Tibial artery (tissue), 4 donors: ENCODE results near the gene TTLL7.

Source experiments
- DNase-seq, 2 donors: peaks; one replicate each; pipeline ENCODE4 v3.0.0-alpha.2; 2019
- H3K27ac ChIP-seq, 2 donors: fragments of 200-600 bp; sonication (generic) in 1 of 2; 1 replicate in 1 of 2; 2 replicates in 1 of 2; pipeline ENCODE4 v1.5.1; 2018 to 2019; ENCODE audit warnings: mild to moderate bottlenecking in 1 of 2
- H3K27me3 ChIP-seq, 2 donors: fragments of 200-600 bp; sonication (generic) in 1 of 2; one replicate each; pipeline versions ENCODE4 v1.5.1 to v1.6.0; 2016 to 2019
- H3K36me3 ChIP-seq, 3 donors: fragments of 200-600 bp; sonication (generic) in 2 of 3; one replicate each; pipeline ENCODE4 v1.5.1; 2016 to 2019; ENCODE audit warnings: mild to moderate bottlenecking in 2 of 3
- H3K4me1 ChIP-seq, 4 donors: fragments of 200-600 bp; sonication (generic) in 2 of 4; 1 replicate in 3 of 4; 2 replicates in 1 of 4; pipeline ENCODE4 v1.5.1; 2016 to 2019
- H3K4me3 ChIP-seq, 2 donors: fragments of 200-600 bp; sonication (generic) in 1 of 2; 1 replicate in 1 of 2; 2 replicates in 1 of 2; pipeline ENCODE4 v1.5.1; 2018 to 2019; ENCODE audit warnings: mild to moderate bottlenecking in 2 of 2
- H3K9me3 ChIP-seq, 3 donors: fragments of 200-600 bp; sonication (generic) in 1 of 3; one replicate each; pipeline ENCODE4 v1.5.1; 2016 to 2019
- intact Hi-C: fragments of 100-400 bp; cut with DNase I; formaldehyde crosslinking; loops from one replicate; pipeline ENCODE4 v1.15.0; 2023; ENCODE audit warnings: low total_unique reads
- TF ChIP-seq, protein P1 (sequence below), 2 experiments: fragments of 200-600 bp in 1 of 2; fragments of 450-650 bp in 1 of 2; IDR thresholded peaks; one replicate each; pipeline ENCODE4 v1.5.1; 2017 to 2019; ENCODE audit warnings: antibody characterized with exemption in 2 of 2, mild to moderate bottlenecking in 1 of 2, moderate library complexity in 1 of 2

Gene TTLL7

GRCh38 chr1:83912876-83913275, 86.1 kb downstream of the TTLL7 start:
- peaks cover 10 to 40% (median 23%) of the 10 kb centered on the region in 3 donors for H3K36me3 ChIP-seq
- no peak overlapping the region for H3K4me3 ChIP-seq
- no peaks in the 10 kb centered on the region for H3K9me3 ChIP-seq
- intact Hi-C loops = no loop called here
- H3K4me1 ChIP-seq = peaks cover 0 to 19% (median 1%) of the 10 kb centered on the region in 4 donors
- TF ChIP-seq, protein P1, sequence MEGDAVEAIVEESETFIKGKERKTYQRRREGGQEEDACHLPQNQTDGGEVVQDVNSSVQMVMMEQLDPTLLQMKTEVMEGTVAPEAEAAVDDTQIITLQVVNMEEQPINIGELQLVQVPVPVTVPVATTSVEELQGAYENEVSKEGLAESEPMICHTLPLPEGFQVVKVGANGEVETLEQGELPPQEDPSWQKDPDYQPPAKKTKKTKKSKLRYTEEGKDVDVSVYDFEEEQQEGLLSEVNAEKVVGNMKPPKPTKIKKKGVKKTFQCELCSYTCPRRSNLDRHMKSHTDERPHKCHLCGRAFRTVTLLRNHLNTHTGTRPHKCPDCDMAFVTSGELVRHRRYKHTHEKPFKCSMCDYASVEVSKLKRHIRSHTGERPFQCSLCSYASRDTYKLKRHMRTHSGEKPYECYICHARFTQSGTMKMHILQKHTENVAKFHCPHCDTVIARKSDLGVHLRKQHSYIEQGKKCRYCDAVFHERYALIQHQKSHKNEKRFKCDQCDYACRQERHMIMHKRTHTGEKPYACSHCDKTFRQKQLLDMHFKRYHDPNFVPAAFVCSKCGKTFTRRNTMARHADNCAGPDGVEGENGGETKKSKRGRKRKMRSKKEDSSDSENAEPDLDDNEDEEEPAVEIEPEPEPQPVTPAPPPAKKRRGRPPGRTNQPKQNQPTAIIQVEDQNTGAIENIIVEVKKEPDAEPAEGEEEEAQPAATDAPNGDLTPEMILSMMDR (IDR thresholded peaks at IDR 0.05) = no peak
- no peaks in the 10 kb centered on the region for H3K27me3 ChIP-seq
- DNase-seq = no peak
- H3K27ac ChIP-seq = no peak overlapping the region

GRCh38 chr1:83910461-83910860, 88.5 kb downstream of the TTLL7 start:
- Histone ChIP-seq H3K4me1 (peaks cover 0 to 19% (median 1%) of the 10 kb centered on the region in 4 donors), H3K36me3 (peaks cover 0 to 38% (median 10%) of the 10 kb centered on the region in 3 donors), H3K27me3 (no peaks in the 10 kb centered on the region), H3K27ac (peak overlapping the region in 1 of 2 donors; percentile 33), H3K9me3 (no peaks in the 10 kb centered on the region), H3K4me3 (no peak overlapping the region)
- intact Hi-C loops = no loop called here
- no peak for DNase-seq
- TF ChIP-seq, protein P1 (IDR thresholded peaks at IDR 0.05) = no peak

DNA sequence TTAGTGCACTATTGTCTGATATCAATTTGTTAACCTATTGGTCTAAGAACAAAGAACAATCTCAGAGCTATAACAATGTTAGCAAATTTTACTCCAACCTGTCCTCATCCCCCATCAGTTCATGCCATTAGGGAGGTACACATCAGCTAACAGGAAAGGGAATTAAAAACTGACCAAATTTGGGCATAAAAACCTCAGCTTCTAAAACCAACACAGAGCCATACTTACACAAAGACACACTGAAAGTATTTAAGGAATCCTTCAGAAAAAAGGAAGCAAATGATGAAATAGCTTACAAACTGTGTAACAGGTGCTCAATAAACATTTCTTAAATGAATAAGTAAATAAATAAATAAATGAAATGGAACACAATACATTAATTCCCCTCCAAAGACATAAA, 89.2 kb downstream of the TTLL7 start:
- TF ChIP-seq, protein P1 (IDR thresholded peaks at IDR 0.05) = no peak
- Histone ChIP-seq H3K9me3 (no peaks in the 10 kb centered on the region), H3K27me3 (no peaks in the 10 kb centered on the region), H3K4me3 (no peak overlapping the region), H3K27ac (peak overlapping the region in 1 of 2 donors; percentile 33), H3K36me3 (peaks cover 0 to 33% (median 5%) of the 10 kb centered on the region in 3 donors), H3K4me1 (peaks cover 0 to 19% (median 1%) of the 10 kb centered on the region in 4 donors)
- intact Hi-C loops = no loop called here
- DNase-seq = no peak

- Histone ChIP-seq H3K27me3 (no peaks in the 10 kb centered on the region), H3K36me3 (peaks cover 0 to 26% (median 19%) of the 10 kb centered on the region in 3 donors), H3K9me3 (no peaks in the 10 kb centered on the region), H3K27ac (no peak overlapping the region), H3K4me3 (no peak overlapping the region), H3K4me1 (peaks cover 0 to 9% (median 5%) of the 10 kb centered on the region in 4 donors)
- intact Hi-C loops = no loop called here
- DNase-seq = no peak
- TF ChIP-seq, protein P1 (IDR thresholded peaks at IDR 0.05) = peak; percentile 19 to 64
Measured at GRCh38 chr1:83905315-83905907, 93.5 kb downstream of the TTLL7 start.

DNA sequence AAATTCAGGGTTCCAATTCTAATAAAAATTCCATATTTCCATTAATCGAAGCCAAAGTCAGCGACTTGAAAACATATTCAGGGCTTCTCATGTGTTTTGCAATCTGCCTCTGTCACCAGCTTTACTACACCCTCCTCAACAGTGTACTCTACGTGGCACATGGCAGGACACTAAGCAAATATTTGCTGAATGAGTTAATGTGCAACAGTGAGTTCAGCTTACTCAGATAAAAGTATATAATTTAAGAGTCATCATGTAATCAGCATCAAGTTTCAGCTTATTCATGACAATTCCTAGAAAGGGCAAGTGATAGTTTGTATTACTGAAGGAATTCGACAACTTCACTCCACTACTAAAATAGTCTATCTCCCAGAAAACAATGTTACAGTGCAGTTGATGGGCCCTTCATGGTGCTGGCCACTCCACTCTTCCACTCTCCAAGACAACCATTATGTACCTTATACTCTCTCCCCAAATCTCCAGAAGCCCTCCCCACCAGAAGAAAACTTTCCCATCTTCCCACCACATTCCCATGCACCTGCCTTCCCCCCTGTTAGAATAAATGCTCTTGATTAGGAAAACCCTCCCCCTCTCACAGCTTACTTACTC, 97.3 kb downstream of the TTLL7 start:
- no peak overlapping the region for H3K27ac ChIP-seq
- H3K9me3 ChIP-seq = no peaks in the 10 kb centered on the region
- H3K4me1 ChIP-seq = peaks cover 0 to 5% (median 2%) of the 10 kb centered on the region in 4 donors
- no peaks in the 10 kb centered on the region for H3K27me3 ChIP-seq
- intact Hi-C loops = no loop called here
- peaks cover 0 to 28% (median 19%) of the 10 kb centered on the region in 3 donors for H3K36me3 ChIP-seq
- TF ChIP-seq, protein P1 (IDR thresholded peaks at IDR 0.05) = no peak
- DNase-seq = no peak
- H3K4me3 ChIP-seq = no peak overlapping the region
